Measurements from ENCODE around the gene IL1F10.
"Not testable (repeated sequence)": the region's sequence is repeated elsewhere in the genome, so short reads cannot be mapped to it uniquely, and the experiment has no call there.

The IL1F10 gene

GRCh38 chr2:113081488-113082210 lies 13.9 kb downstream of the IL1F10 start:
- no peak for DNase-seq (ENCODE audit: low spot score)

GRCh38 chr2:113083296-113083695 lies 15.5 kb downstream of the IL1F10 start:
- DNase-seq (ENCODE audit: low spot score) = no peak

- no peak for DNase-seq (ENCODE audit: low spot score)
Observed at GRCh38 chr2:113084249-113085000, 16.7 kb downstream of the IL1F10 start.

GRCh38 chr2:113085542-113085941 lies 17.8 kb downstream of the IL1F10 start:
- no peak for DNase-seq (ENCODE audit: low spot score)

GRCh38 chr2:113088213-113088992 lies 20.6 kb downstream of the IL1F10 start:
- DNase-seq (ENCODE audit: low spot score) = no peak

GRCh38 chr2:113089916-113090315 lies 22.1 kb downstream of the IL1F10 start:
- peak; percentile 43 for DNase-seq (ENCODE audit: low spot score)

GRCh38 chr2:113091231-113091896 lies 23.6 kb downstream of the IL1F10 start:
- DNase-seq (ENCODE audit: low spot score) = no peak

GRCh38 chr2:113092864-113093612 lies 25.3 kb downstream of the IL1F10 start:
- DNase-seq (ENCODE audit: low spot score) = no peak

GRCh38 chr2:113093613-113093977 lies 25.8 kb downstream of the IL1F10 start:
- no peak for DNase-seq (ENCODE audit: low spot score)

GRCh38 chr2:113096306-113096705 lies 28.5 kb downstream of the IL1F10 start:
- not testable (repeated sequence) for DNase-seq (ENCODE audit: low spot score)

GRCh38 chr2:113096842-113097618 lies 29.3 kb downstream of the IL1F10 start:
- DNase-seq (ENCODE audit: low spot score) = not testable (repeated sequence)

GRCh38 chr2:113098041-113098440 lies 30.3 kb downstream of the IL1F10 start:
- no peak for DNase-seq (ENCODE audit: low spot score)

- no peak for DNase-seq (ENCODE audit: low spot score)
Observed at GRCh38 chr2:113098532-113098931, 30.8 kb downstream of the IL1F10 start.

- no peak for DNase-seq (ENCODE audit: low spot score)
Observed at GRCh38 chr2:113102133-113102532, 34.4 kb downstream of the IL1F10 start.

- DNase-seq (ENCODE audit: low spot score) = no peak
Observed at GRCh38 chr2:113103277-113103676, 35.5 kb downstream of the IL1F10 start.

- no peak for DNase-seq (ENCODE audit: low spot score)
Observed at GRCh38 chr2:113104054-113104611, 36.4 kb downstream of the IL1F10 start.

GRCh38 chr2:113105047-113105785 lies 37.4 kb downstream of the IL1F10 start:
- no peak for DNase-seq (ENCODE audit: low spot score)

- DNase-seq (ENCODE audit: low spot score) = no peak
Observed at GRCh38 chr2:113111121-113111520, 43.4 kb downstream of the IL1F10 start.

GRCh38 chr2:113111823-113112287 lies 44.1 kb downstream of the IL1F10 start:
- no peak for DNase-seq (ENCODE audit: low spot score)
